Hepatic stellate cell (primary cell): ENCODE data around the gene CCDC83.
"Not testable (repeated sequence)": the region's sequence is repeated elsewhere in the genome, so short reads cannot be mapped to it uniquely, and the experiment has no call there.

ENCODE experiments used
- DNase-seq: peaks from one replicate; pipeline ENCODE4 v3.0.0; 2011; ENCODE audit warnings: low spot score

The CCDC83 gene

DNA sequence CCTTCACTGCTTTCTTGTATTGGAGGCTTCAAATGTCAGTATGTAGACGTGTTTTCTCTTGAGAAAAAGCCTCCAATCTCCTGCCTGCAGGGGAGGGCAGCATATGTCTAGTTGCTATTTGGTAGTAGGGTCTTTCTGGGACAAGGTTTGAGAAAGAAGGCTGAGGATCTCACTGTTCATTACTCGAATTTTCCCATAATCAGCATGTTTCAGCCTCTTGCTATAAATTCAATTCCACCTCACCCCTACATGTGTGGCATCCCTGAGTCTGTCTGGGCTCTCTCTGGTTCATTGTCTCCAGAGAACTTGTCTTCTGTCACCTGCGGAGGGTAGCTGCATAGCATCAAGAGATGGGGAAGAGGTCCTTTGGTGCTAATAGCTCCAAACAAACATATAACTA lies 19.5 kb upstream of the CCDC83 start:
- DNase-seq: no peak

DNA sequence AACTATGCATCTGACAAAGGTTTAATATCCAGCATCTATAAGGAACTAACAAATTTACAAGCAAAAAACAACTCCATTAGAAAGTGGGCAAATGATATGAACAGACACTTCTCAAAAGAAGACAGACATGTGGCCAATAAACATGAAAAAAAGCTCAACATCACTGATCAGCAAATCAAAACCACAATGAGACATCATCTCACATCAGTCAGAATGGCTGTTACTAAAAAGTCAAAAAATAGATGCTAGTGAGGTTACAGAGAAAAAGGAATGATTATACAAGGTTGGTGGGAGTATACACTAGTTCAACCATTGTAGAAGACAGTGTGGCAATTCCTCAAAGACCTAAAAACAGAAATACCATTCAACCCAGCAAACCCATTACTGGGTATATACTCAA lies 14.3 kb upstream of the CCDC83 start:
- DNase-seq: not testable (repeated sequence)

DNA sequence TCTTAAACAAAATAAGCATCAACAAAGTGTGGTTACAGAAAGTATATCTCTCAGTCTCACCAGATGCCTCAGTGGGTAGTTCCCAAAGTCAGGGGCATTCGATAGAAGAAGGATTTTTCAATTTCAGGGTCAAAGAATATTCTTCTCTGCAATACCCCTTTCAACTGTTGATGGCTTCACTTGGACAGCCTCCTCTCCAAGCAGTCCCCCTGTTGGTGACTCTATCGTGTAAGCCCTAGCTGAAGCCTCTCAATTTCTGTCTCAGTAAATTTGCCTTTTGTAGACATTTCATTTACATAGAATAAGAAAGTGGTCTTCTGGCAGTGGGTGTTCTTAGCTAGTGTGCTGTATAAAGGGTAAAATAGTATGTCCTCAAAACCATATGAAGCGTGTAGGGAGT lies 11.3 kb upstream of the CCDC83 start:
- no peak for DNase-seq

DNA sequence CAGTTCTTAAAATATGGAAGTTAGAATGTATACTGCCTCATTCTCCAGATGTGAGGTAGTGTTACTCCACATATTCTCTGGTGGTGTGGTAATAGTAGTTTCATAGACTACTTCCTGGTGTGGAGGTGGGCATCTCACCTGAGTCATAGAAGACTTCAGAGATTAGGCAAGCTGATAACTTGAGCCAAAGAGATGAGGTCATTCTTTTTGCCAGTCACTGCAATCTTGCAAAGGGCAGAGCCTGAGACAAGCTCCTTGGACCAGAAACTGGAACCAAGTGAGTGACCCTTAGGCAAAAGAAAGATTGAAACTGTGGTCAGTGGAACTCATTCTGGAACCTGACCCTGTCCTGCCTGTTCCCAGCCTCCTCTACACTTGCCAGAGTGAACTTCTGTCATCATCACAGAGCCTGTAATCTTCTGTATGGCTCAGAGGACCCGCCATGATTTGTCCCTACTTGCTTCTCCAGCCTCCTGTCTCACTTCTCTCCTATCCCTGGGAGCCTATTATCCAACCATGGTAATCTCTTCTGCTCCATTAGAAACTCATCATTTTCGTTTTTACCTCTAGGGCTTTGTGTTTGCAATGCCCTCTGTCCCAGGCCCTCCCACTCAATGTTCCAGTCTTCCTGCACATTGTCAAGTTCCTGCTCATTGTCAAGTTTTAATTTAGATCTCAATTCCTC lies 10.6 kb upstream of the CCDC83 start:
- DNase-seq: no peak

DNA sequence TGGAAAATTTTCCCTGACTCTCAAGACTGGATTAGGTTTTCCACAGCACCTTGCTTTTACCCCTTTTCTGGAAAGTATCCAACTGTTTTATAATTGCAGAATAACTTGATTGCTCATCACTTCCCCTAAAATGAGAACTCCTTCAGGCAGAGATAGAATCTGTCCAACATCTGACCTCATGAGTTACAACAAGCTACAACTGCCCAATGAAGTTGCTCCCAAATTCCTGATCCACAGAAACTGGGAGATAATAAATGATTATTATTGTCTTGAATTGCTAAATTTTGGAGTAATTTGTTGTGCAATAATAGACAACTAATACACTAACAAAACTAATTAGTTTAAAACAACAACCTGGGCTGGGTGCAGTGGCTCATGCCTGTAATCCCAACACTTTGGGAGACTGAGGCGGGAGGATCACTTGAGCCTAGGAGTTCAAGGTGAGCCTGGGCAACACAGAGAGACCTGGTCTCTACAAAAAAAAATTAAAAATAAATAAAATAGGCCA lies 10.0 kb upstream of the CCDC83 start:
- DNase-seq: no peak

DNA sequence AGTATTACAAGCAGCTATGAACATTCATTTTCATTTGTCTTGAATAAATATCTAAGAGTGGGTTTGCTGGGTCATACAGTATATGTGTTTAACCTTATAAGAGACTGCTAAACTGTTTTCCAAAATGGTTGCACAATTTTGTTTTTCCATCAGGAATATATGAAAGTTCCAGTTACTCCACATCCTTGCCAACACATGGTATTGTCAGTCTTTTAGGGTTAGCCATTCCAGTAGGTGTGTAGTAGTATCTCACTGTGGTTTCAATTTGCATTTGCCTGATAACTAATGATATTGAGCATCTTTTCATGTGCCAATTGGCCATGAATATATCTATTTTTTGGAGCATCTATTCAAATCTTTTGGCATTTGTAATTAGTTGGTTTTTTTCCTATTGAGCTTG lies 7.7 kb upstream of the CCDC83 start:
- DNase-seq: no peak

DNA sequence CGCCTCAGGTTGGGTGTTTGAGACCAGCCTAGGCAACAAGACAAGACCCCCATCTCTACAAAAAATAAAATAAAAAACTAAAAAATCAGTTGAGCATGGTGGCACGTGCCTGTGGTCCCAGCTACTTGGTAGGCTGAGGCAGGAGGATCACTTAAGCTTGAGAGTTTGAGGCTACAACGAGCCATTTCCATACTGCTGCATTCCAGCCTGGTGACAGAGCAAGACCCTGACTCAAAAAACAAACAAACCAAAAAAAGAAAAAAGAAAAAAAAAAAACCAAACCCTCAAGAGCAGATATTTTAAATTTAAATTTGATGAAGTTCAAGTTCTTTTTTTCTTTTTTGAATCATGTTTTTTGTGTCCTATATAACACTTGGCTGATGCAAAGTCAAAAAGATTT lies 7.2 kb upstream of the CCDC83 start:
- no peak for DNase-seq

DNA sequence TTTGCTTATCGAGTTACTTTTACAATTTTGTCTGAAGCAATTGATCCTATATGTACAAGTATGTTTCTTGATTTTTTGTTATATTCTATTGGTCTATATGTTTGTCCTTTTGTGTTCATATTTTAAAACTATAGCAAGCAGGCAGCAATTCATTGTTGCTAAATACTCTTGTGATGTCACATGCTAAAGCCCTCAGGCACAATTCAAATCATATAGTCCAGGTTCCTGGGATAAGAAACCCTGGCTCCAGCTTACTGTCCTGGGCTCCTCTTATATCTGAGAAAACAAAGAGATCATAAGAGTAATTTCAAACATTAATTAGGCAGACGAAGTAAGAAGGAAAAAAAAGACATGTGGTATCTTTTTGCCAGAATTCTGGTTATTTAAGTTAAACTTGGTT lies 6.6 kb upstream of the CCDC83 start:
- DNase-seq: no peak

DNA sequence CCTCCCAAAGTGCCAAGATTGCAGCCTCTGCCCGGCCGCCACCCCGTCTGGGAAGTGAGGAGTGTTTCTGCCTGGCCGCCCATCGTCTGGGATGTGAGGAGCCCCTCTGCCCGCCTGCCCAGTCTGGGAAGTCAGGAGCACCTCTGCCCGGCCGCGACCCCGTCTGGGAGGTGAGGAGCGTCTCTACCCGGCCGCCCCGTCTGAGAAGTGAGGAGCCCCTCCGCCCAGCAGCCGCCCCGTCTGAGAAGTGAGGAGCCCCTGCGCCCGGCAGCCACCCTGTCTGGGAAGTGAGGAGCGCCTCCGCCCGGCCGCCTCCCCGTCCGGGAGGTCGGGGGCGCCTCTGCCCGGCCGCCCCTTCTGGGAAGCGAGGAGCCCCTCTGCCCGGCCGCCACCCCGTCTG lies 2.4 kb upstream of the CCDC83 start:
- DNase-seq: not testable (repeated sequence)

DNA sequence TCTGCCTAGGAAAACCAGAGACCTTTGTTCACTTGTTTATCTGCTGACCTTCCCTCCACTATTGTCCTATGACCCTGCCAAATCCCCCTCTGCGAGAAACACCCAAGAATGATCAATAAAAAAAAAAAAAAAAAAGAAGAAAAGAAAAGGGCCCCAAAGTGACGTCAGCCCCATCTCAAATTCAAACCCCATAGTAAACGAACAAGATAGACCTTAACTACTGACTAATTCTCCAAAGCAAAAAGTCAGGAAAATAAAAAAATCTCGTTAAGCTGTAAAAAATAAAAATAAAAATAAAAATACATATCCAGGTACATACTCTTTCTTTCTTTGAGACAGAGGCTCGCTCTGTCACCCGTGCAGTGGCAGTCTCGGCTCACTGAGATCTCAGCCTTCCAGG lies 1.6 kb upstream of the CCDC83 start:
- not testable (repeated sequence) for DNase-seq

DNA sequence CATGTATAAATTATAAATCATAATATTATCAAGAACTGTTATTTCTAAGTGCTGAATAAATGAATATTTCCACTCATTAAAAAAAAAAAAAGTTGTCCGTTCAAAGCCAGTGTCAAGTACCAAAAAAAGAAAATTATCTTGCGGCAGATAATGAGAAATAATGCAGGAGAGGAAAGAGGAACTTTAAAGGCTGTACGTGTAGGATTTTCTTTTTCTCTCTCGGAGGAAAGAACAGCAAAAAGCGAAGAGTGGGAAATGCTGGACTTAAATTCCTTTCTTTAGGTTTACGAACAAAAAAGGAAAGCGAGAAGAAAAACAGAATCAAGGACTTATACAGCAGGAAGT lies 999 bp upstream of the CCDC83 start:
- no peak for DNase-seq

DNA sequence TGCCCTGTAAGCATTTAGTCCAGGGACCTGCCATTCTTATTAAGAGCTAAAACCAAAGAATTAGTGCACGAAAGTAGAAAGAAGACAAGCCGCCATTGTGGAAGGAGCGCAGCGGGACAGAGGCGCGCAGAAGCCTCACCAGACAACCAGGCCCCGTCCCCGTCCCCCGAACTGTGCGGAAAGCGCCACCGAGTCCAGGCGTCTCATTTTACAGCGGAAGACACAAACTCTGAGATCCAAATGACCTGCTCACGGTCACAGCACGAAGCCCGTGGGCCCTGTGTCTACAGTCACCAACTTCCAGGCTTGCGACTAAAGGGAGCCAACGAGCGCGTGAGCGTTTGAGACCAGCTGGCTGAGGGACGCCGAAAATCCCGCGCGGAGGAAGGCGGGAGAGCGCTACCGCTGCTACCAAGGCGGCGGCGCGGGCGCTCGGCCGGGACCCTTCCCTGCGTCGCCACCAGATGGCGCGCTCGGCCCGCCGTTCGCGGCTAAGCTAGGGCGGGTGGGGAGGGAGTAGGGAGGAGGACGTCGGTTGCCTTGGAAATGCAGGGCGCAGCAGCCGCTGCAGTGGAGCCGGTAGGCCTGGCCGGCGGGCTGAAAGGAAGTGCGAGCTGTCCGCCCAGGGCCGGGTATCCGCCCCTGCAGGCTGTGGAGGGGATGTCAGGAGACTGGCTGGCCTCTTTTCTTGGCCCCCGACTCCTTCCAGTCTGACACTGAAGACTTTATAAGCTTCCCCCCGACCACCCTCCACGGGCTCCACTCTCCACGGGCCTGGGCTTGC lies 434 bp upstream of the CCDC83 start:
- DNase-seq: peak; percentile 92

DNA sequence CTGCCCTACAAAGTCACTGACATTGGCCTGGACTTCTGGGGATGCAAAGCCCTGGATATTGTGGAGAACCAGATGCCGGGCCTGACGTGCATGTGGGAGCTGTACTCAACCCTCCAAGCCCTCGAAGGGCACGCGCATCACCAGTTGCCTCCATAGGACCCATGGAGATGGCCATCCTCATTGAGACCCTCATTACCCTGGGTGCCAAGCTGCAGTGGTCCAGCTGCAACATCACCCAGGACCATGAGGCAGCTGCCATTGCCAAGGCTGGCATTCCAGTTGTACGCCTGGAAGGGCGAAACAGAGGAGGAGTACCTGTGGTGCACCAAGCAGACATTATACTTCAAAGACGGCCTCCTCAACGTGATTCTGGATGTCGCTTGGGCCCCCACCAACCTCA lies 1.9 kb downstream of the CCDC83 start:
- no peak for DNase-seq

DNA sequence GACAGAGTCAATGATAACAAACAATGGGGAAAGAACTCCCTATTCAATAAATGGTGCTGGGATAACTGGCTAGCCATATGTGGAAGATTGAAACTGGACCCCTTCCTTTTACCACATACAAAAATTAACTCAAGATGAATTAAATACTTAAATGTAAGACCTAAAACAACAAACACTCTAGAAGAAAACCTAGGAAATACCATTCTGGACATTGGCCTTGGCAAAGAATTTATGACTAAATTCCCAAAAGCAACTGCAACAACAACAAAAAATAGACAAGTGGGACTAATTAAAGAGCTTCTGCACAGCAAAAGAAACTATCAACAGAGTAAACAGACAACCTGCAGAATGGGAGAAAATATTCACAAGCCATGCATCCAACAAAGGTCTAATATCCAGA lies 4.4 kb downstream of the CCDC83 start:
- DNase-seq: not testable (repeated sequence)

DNA sequence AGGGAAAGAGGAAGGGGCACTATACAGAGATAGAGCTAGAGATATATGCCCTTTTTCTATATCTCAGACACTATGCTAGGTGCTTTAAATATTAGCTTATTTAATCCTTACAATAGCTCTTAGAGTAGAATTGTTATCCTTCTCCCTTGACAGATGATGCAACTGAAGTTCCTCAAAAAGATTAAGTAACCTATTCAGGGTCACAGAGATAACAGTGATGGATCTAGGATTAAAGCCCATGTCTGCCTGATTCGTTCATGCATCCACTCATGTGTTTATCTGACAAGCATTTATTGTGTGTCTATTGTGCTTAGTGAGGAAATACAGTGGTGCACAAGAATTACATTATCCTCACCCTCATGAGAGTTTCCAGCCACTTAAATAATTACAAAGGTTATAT lies 8.7 kb downstream of the CCDC83 start:
- DNase-seq: no peak

DNA sequence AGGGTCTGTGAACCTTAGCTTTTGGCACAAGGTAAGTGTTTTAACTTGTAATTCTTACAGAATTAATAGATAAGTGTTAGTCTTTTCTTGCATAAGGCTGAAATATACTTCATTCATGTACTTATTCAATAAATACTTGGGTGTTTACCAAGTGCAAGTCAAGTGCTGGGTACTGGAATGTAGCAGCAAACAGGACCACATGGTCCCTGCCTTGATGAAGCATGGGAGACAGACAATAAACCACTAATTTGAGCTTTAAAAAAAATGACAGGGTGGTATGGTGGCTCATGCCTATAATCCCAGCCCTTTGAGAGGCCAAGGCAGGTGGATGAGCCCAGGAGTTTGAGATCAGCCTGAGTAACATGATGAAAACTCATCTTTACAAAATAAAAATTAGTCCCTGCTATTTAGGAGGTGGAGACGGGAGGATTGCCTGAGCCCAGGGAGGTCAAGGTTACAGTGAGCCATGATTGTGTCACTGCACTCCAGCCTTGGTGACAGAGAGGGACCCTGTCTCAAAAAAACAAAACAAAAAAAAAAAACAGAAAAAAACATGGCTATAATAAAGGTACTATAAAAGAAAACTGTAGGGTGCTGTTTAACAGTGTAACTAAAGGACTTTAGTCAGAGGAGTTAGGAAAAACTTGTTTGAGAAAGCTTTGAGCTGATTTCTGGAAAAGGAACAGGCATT lies 11.1 kb downstream of the CCDC83 start:
- DNase-seq: no peak

DNA sequence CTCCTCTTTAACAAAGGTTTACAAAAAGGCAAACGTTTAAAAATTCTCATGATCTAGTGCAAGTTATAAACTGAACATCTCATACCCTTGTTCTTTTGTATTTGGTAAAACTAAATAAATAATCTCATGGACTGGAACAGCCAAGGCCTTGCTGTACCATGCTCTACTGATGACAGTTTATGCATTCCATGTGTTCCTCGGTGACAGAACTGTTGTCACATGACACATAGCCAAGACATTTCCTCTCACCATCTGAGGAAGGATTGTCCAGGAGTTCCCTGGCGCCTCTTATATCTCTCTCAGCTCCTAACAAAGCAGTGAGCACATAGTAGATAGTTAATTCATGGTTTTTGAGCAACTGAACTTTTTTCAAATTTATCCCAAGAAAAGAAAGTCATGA lies 12.6 kb downstream of the CCDC83 start:
- DNase-seq: peak; percentile 36

DNA sequence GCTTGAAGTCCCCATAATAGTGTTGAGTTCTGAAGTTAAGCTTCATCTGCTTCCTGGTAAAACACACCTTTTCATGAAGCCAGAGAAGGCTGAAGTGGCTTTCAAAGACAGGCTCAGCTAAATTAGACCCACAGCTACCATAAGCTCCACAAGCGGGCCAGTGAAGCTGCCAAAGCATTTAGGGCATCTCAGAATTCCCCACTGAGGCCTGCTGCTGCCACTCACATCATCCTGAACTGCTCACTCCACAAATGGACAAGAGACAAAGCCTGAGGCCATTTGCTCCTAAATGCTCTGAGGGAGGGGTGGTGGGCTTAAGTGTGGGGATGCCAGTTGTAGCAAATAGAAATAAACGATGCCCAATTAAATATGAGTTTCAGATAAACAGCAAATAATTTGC lies 14.6 kb downstream of the CCDC83 start:
- DNase-seq: no peak

DNA sequence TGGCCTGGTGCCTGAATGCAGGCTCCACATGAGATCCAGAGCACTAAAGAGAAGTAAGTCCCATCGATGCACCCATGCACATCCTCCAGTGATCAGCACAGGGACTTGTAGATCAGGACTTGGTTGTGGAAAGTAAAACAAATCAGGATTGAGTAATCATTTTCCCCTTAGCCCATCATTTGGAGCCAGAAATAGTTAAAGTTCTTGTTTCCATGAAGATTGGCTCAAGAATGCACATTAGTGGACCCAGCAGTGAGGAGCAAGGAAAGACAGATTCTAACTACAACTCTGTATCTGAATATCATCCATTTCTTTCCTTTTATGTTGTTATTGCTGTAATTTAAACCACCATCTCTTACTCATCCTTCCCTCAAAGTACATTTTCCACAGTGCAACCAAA lies 19.1 kb downstream of the CCDC83 start:
- no peak for DNase-seq

DNA sequence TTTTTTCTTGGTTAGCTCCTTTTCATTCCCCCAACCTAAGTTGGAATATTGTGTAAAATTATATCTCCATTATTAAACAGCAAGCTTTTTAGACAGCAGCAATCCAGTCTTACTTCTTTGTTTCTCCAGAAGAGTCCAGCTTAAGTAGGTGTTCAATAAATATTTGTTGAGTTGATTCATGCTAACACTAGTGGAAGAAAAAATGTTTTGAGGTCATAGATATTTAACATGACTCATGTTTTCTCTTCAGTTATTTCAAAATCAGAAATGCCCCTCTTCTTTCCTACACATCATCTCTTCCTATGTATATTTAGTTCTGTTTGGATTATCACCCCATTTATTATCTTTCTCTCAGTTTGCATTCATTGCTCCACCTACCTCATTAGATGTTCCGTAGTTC lies 20.3 kb downstream of the CCDC83 start:
- DNase-seq: no peak

DNA sequence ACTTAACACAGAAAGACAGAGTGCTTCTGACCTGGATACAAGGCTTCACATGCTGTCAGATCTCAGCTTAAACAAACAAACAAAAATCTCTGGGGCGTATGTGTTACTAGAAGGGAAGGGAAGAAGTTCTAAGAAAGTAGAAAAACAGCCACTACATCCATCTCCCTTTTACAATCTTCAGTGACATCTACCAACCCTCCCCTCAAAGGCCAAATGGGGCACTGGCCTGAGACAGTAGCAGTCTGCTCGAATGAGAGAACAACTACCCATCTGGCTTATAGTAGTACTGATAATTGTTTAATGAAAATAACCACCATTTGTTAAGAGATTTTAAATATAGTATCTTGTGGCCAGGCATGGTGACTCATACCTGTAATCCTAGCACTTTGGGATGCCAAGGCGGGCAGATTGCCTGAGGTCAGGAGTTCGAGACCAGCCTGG lies 29.4 kb downstream of the CCDC83 start:
- no peak for DNase-seq

DNA sequence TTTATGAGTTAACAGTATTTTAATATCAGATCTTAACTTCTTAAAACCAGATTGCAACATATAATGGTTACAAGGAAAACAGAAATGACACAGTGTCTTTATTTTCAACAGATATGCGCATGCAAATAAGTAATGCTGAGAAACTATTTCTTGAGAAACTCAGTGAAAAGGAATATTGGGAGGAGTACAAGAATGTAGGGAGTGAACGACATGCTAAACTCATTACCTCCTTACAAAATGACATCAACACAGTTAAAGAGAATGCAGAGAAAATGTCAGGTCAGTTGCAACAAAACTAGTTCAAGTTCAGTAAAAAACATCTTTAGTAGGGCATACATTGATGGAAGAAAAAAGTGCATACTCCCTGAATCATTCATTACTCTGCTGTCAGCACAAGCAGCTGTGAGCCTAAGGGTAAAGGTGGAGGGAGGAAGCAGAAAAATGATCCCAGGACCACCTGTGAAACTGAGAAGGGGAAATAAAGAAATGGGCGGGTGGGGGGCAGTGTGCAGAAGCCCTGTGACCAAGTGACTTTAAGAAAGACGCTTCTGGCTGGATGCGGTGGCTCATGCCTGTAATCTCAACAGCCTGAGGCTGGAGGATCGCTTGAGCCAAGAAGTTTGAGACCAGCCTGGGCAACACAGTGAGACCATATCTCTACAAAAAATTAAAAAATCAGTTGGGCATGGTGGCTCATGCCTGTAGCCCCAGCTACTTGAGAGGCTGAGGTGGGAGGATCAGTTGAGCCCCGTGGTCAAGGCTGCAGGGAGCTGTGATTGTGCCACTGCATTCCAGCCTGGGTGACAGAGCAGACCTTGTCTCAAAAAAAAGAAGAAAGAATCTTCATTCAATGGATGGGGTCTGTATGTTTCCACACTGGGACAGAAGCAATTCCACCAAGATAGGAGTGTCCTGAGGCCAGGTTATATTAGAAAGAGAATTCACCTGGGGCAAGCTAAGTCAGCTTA lies 31.2 kb downstream of the CCDC83 start:
- DNase-seq: no peak
